HG03520 (cell line): ENCODE results near the gene KRTAP10-8.
"Not testable (repeated sequence)": the region's sequence is repeated elsewhere in the genome, so short reads cannot be mapped to it uniquely, and the experiment has no call there.

Experiments used
- ATAC-seq: cut with Tn5 transposase; IDR thresholded peaks from one replicate; pipeline ENCODE4 v1.9.1; 2021; ENCODE audit warnings: mild to moderate bottlenecking, moderate library complexity; ENCODE audit not compliant: unreplicated experiment

The KRTAP10-8 gene

GRCh38 chr21:44598061-44598460 is 13.8 kb upstream of the KRTAP10-8 start:
- ATAC-seq = no peak

DNA sequence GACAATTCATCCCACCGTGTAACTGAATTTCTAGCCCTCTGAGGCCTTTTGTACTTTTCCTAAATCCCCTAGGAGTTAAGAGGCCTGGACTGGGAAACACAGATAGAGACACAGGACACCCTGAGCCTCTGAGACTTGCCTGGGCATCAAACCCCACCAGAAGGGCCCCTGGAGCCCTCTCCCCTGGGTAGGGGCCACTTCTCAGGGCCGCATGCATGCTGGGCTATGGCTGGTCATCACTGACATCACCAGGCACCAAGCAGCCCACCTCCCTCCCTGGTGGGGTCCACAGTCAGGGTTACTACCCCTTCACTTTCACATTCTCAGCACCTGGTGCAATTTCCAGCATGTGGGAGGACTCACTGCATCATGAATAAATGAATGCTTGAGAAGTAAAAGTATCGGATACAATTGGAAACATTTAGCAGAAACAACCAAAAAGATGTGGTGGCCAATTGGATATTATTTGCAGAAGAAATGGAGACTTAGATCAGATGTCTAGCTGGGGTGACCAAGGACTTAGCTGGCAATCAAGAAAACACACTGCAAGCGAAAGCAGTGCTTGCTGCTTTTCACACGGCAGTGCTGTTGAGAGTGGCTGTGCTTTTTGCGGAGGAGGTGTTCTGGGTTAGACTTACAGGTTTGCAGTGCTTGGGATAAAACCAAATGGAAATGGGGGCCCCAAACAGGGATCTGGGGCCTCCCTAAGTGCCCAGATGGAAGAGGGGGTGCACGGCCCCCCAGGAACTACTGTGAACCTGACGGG is 12.4 kb upstream of the KRTAP10-8 start:
- no peak for ATAC-seq

DNA sequence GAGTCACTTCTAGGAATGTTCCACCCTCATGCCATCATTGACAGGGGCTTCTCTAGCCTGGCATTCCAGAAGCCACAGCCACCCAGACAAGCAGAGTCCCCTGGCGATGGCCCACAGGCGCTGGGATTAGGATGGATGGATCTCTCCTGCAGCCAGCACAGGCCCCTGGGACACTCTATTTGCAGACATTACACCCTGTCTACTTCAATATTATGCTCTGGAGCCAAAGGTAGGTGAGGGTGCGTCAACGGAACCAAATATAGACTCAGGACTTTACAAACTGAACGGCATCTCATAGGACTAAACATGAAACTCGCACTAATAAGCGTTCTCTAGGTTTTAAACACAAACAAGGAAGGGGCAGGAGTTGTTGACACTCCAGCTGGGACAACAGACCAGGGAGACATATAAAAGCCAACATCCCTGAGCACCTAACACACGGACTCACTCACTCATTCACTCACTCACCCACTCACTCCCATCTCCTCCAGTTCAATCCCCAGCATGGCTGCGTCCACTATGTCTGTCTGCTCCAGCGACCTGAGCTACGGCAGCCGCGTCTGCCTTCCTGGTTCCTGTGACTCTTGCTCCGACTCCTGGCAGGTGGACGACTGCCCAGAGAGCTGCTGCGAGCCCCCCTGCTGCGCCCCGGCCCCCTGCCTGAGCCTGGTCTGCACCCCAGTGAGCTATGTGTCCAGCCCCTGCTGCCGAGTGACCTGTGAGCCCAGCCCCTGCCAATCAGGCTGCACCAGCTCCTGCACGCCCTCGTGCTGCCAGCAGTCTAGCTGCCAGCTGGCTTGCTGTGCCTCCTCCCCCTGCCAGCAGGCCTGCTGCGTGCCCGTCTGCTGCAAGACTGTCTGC is 11.5 kb upstream of the KRTAP10-8 start, which contains the start of gene KRTAP10-7:
KRTAP10-7 (plus strand) TSS at position 480 of the 861 bp plus-strand sequence; CDS start at position 505, 25 bp downstream.
- ATAC-seq = not testable (repeated sequence)

GRCh38 chr21:44601091-44601490 is 10.8 kb upstream of the KRTAP10-8 start:
- not testable (repeated sequence) for ATAC-seq

GRCh38 chr21:44601596-44602462 is 10.1 kb upstream of the KRTAP10-8 start:
- ATAC-seq = no peak

DNA sequence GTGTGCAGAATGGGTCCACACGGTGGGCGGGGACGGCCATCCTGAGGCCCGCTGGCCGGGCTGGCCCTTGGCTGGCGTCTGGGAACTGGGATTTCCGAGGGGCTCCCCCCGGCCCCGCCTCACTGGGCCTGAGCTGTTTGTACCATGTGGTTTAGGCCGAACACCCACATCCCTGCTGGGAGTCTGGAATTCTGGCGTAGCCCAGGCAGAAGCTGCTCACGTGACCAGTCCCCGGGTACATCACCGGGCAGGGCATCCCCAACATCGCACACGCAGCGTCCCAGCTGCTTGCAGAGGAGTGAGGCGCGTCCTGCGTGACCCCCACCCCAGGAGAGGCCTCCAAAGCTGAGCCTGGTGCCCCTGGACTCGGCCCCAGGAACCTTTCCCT is 9.4 kb upstream of the KRTAP10-8 start:
- ATAC-seq = no peak

GRCh38 chr21:44603109-44603875 is 8.6 kb upstream of the KRTAP10-8 start:
- no peak for ATAC-seq

DNA sequence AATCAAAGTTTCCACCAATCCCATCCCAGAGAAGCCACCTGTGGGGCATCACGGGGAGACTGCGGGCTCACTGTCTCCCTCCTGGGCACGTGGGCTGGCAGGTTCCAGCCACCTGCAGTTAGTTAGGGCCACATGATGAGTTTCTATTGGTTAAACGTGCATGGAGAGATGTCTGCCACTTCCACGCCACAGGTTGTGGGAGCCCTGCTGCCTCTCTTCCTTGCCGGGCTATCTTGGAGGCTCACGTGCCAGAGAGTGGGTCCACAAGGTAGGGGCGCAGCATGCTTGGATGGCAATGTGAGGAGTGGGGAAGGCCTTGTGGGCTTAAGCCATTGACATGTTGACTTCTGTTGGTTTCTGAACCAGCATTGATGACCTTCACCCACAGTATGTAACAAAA is 8.0 kb upstream of the KRTAP10-8 start:
- ATAC-seq = no peak

DNA sequence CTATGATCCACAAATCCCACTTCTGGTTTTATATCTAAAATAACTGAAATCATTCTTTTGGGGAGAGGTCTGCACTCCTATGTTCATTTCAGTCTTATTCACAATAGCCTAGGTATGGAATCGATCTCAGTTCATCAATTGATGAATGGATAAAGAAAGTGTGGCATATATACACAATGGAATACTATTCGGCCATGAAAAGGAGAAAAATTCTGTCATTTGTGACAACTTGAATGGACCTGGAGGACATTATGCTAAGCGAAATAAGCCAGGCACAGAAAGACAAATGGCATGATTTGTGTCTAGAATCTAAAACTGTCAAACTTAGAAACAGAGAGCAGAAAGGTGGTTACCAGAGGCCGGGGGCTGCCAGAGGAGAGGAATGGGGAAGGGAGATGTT is 5.4 kb upstream of the KRTAP10-8 start:
- no peak for ATAC-seq

- ATAC-seq = no peak
Observed at GRCh38 chr21:44609193-44609592, 2.7 kb upstream of the KRTAP10-8 start.

- not testable (repeated sequence) for ATAC-seq
Observed at GRCh38 chr21:44610157-44610843, 1.6 kb upstream of the KRTAP10-8 start.

DNA sequence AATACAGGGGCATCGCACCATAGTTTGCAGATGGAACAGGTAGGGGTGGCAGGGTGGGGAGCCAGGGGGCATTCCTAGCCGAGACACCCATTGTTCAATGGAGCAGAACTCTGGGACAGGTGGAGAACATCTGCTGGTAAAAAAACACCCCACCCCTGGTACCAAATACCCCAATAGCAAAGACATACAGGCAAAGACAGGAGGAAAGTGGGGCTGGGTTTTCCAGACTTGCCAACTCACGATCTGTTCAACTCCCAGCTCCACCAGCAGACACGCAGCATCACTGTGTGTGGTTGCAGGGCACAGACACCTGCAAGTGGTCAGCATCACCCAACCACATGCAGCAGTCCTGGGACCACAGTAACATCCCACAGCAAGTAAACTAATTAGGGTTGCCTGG is 328 bp upstream of the KRTAP10-8 start:
- no peak for ATAC-seq

DNA sequence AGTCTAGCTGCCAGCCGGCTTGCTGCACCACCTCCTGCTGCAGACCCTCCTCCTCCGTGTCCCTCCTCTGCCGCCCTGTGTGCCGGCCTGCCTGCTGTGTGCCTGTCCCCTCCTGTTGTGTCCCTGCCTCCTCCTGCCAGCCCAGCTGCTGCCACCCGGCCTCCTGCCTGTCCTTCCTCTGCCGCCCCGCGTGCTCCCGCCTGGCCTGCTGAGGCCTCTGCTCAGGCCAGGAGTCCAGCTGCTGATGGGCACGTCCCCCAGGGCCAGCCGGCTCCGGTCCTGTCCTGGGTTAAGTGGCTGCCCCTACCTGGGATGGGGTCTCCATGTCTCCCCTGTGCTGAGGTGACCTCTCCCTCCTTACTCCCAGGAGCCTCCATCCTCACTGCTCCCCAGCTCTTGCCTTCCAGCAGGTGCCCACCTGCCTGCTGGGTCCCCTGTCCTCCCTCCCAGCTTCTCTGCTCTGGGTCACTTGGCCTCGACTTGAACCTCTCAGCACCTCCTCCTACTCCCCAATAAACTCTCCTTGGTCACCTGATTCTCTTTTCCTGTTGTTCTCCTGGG is 870 bp downstream of the KRTAP10-8 start:
- ATAC-seq = no peak

GRCh38 chr21:44613386-44614155 is 1.7 kb downstream of the KRTAP10-8 start:
- ATAC-seq = no peak

DNA sequence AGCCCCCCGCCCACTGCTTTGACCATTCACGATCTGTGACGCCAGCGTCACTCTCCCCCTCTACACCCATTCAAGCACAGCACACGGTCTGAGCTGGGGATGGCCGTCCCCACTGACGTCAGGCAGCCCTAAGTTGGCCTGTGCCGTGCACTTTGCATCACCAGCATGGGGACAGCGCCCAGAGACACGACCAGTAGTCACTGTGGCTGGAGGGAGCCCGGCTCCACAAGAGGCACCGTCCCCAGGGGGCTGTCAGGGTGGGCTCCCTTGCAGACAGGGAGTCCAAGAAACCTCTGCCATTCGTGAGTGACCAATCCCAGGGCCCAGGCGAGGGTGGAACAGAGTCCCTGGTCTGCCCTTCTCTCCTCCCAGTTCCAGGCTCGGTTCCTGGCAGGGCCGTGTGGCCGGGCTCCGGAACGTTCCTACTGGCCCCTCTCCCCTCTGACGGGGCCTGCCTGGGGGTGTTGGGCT is 2.3 kb downstream of the KRTAP10-8 start:
- no peak for ATAC-seq

DNA sequence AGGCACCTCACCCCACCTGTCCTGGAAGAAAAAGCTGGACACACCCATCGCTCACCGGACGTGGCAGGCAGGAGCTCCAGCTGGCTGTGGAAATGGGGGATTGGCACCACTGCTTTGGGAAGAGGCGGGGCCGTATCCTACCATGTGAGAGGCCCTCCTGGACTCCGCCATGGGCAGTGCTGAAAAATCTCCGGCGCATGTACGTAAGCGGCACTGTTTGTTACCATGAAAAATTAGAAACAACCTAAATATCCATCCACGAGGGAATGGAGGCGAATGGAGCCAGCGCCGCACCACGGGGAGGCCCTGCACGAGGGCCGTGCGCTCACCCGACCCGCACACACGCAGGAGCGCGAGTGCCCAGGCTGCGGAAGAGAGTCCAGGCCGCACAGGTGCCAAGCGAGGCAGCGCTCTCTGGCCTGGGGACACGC is 3.1 kb downstream of the KRTAP10-8 start:
- no peak for ATAC-seq

DNA sequence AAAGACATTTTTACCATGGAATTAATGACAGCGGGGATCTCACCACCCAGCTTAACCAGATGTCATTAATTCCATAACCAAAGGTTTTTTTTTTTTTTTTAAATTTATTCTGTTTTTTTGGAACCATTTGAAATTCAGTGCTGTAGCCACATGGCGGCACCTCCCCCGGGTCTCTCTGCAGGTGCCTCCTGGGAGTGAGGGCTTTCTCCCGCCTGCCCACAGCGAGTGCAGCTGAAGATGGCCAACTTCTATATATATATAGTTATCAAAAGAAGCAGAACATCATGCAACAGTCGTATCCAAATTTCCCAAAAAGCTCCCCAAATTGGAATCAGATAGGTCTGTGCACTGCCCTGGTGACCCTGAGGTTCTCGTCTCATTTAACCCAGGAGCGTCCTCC is 3.6 kb downstream of the KRTAP10-8 start:
- no peak for ATAC-seq

DNA sequence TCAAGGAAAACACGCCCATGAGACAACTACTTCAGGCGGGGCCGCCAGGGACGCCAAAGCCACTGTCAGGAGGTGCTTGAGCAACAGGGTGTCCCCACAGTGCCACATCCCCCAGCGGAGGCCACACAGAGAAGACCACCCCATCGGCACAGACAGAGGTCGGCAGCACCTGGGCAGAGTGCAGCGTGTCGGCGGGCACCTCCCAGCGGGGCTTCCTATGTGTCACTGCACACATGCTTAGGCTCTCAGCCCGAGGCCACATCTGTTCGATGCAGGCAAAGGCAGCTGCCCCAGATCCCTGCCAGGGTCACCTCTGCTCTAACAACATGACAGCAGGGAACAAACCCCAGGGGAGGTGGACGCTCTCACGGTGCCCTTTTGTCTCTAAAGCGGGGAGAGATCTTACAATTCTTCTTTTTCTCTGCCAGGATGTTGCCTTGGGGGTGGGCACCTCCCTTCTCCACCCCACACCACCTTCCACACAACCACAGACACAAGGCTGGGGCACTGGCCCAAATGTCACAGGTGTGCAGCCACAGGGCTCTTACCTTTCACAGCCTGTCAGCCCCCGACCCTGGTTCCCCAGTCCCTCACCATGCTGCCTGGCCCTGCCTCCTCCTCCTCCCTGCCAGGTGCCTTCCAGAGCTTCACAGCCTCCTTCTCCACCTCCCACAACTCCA is 4.2 kb downstream of the KRTAP10-8 start:
- ATAC-seq = no peak
